GM19463 (cell line): Measurements from ENCODE around the gene CENPX.

Experiments used
- ATAC-seq: cut with Tn5 transposase; IDR thresholded peaks from one replicate; pipeline ENCODE4 v1.9.1; 2021; ENCODE audit warnings: mild to moderate bottlenecking, moderate library complexity; ENCODE audit not compliant: unreplicated experiment

The CENPX gene

GRCh38 chr17:82025401-82026107, 2.9 kb upstream of the CENPX start:
- no peak for ATAC-seq

- no peak for ATAC-seq
Measured at GRCh38 chr17:82024859-82025258, 2.2 kb upstream of the CENPX start.

DNA sequence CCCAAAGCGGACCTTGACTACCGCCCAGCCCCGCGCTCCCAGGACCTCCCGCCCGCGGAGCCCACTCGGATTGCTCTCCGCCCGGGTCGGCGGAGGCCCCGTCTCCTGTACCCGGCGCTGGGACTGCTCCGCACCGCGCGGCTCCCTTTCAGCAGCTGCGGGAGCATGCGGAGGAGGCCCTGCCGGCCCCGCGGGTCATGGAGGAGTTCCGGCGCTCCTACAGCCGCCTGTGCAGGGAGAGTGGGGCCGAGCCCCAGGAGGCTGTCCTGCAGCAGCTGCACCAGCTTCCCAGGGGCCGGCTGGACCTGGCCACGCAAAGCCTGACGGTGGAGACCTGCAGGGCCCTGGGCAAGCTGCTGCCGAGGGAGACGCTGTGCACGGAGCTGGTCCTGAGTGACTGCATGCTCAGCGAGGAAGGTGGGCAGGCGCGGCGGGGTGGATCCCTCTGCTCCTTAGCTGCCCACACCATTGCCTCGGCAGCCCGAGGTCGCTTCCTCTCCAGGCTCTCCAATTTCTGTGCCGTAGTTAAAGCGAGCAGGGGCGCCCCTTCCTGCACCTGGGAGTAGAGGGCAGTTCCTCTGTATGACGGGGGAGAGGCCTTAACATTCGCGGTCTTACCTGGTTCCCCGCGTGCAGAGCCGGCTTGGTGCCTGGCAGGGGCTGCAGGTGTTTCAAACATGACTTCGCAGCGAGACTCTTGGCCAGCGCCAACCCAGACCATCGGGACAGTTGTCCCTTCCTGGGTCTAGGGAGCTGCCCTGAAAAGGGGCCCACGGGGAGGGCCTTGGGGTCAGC, 966 bp upstream of the CENPX start:
- ATAC-seq = no peak

- peak; percentile 89 for ATAC-seq
Measured at GRCh38 chr17:82022981-82023446, 336 bp upstream of the CENPX start, which contains the start of gene LRRC45. LRRC45 (plus strand) TSS chr17:82023305; CDS start chr17:82023644, 339 bp downstream.

GRCh38 chr17:82021900-82022309, 773 bp downstream of the CENPX start:
- ATAC-seq = no peak

GRCh38 chr17:82021107-82021899, 1.4 kb downstream of the CENPX start:
- no peak for ATAC-seq

DNA sequence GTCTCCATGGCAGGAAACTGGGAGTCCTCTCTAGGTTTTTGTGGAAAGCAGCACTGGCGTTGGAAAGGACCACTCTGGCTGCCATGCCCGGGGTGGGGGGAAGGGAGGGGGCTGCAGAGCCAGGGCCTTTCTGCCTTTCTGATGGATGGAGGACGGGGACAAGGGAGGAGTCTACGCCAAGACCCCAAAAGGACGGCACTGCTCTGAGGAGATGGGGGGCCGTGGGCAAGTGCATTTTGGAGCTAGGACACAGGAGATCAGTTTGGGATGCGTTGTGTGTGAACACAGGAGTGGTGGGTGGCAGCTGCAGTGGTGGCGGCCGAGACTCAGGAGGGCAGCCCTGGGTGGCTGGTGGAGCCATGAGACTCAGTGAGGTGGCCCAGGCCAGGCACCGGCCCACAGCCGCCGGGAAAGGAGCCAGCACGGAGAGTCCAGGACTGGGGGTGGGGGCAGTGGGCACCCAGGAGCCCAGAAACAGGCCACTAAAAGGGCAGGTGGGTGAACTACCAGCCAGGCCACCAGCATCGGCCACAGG, 2.0 kb downstream of the CENPX start:
- ATAC-seq = no peak

- no peak for ATAC-seq
Measured at GRCh38 chr17:82019690-82020571, 2.7 kb downstream of the CENPX start.

GRCh38 chr17:82018989-82019689, 3.5 kb downstream of the CENPX start:
- ATAC-seq = no peak

DNA sequence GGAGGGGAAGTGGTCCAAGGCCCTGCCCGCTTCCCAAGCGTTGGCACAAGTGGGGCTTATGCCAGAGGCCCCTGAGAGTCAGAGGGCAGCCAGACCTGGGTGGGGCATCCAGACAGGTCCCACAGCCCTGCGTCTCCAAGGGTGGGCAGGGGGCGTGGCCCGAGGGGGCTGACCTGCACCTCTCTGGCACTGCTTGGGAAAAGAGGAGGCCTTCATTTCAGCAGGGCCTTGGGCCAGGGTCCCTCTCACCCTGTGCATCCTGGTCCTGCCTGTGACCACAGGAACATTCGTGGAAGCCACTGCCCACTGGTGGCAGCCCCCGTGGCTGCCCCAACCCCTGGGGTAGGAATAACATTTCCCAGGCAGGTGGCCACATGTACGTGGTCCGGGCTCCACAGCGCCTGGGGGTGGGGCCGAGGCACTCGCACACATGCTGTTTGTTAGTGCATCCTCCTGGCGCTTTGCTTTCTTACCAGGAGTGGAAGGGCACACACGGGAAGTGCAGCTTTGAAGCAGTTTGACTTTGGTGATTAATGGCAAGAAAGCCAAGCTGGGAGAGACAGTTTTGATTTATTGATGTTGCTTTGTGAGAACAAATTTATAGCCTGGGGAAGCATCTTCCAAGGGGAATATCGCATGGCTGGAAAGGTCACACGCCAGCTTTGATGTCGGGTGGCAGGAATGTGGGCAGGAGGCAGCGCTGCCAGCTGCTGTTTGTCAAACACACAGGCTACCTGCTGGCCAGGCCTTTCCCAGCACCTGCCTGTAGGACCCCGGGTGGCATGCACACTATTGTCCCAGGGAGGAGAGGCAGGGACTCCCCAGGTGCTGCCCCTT, 4.3 kb downstream of the CENPX start:
- no peak for ATAC-seq

DNA sequence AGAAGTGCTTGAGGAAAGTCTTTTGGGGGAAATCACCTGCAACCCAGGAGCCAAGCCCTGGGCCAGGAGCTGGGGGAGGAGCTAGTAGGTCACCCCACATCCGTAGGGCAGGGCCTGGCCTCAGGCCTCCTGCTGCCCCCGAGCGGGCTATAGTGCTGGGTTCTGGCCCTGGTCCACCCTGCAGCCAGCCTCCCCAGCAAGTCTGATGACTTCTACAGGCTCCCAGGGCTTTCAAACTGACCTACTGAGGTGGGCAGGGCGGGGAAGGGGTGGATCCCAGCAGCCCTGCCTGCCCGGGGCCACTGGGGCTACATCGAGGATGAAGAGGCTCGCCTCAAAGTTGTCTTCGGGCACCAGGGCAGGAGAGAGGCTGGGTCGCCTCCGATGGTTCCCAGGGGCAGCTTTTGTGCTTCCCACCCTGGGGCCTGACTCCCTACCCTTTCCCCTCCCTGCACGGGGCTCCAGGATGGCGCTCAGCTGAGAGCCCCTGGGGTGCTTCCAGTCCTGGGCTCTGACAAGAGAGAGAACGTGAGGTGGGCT, 5.0 kb downstream of the CENPX start:
- no peak for ATAC-seq

- ATAC-seq = no peak
Measured at GRCh38 chr17:82016875-82017459, 5.7 kb downstream of the CENPX start.

- ATAC-seq = no peak
Measured at GRCh38 chr17:82016061-82016874, 6.4 kb downstream of the CENPX start.

- no peak for ATAC-seq
Measured at GRCh38 chr17:82015311-82015971, 7.2 kb downstream of the CENPX start.

DNA sequence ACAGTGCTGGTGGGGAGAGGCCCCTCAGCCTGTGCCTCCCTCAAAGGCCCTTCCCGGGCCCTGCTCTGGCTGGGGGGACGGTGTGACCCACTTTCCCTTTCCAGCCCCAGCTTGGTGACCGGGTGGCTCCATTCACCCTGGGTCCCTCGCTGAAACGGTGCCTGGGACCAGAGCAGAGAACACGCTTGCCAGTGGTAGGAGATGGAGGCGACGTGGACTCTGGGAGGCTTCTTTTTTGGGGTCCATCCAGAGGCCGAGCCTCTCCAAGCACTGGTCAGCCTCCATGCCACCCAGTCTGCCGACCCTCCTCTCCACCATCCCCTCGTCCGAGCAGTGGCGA, 7.7 kb downstream of the CENPX start:
- no peak for ATAC-seq

- no peak for ATAC-seq
Measured at GRCh38 chr17:82014432-82014831, 8.2 kb downstream of the CENPX start.
